ENCODE data around the gene SYK.

SYK gene

DNA sequence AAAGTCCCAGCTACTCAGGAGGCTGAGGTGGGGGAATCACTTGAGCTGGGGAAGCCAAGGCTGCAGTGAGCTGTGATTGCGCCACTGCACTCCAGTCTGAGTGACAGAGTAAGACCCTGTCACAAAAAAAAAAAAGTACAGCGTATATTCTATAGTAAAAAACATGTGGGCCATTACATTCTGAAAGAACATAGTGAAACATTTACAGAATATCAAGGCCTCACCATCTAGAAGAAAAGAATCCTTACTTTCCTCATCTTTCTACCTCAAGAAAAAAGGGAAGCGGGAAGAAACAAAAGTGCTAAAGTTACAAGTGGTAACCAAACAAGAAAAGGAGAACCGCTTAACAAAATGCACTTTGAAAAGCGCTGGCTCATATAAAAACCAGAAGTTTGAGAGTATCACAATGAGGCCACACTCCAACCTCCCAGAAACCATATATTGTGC is 5.7 kb upstream of the SYK start:
- H3K9ac ChIP-seq (ENCODE audit: low read depth, low read length) = no peak overlapping the region
- 0 out of 2 replicates have a peak, but pooled peaks cover 4% of the 10 kb centered on the region for H3K9me3 ChIP-seq (ENCODE audit: control insufficient read depth, insufficient read depth, low read length)
- H3K27ac ChIP-seq (ENCODE audit: low read depth, low read length) = no peak overlapping the region
- no peaks in the 10 kb centered on the region for H3K36me3 ChIP-seq (ENCODE audit: control insufficient read depth, insufficient read depth, low read length)
- peaks cover 11% of the 10 kb centered on the region for H3K27me3 ChIP-seq (ENCODE audit: control insufficient read depth, insufficient read depth, low read length)
- 0 out of 2 replicates have a peak, but pooled peaks cover 2% of the 10 kb centered on the region for H3K4me1 ChIP-seq (ENCODE audit: control insufficient read depth, insufficient read depth, low read length)
- H3K4me3 ChIP-seq (ENCODE audit: low read depth, low read length) = no peak overlapping the region

DNA sequence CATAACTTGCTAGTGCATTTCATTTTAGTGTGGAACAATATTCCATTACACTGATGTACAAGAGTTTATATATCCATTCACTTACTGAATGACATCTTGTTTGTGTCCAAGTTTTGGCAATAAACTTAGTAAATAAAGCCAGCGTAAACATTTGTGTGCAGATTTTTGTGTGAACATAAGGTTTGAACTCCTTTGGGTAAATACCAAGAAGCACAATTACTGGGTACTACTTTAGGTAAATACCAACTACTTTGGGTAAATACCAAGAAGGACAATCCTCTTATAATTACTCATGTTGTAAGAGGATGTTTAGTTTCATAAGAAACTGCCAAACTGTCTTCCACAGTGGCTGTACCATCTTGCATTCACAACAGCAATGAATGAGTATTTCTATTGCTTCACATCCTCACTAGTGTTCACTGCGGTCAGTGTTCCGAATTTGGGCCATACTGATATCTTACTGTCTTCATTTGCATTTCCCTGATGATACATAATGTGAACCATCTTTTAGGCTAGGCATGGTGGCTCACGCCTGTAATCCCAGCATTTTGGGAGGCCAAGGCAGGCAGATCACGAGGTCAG is 2.3 kb upstream of the SYK start:
- H3K27ac ChIP-seq (ENCODE audit: low read depth, low read length) = no peak overlapping the region
- H3K9ac ChIP-seq (ENCODE audit: low read depth, low read length) = no peak overlapping the region
- H3K9me3 ChIP-seq (ENCODE audit: control insufficient read depth, insufficient read depth, low read length) = no peaks in the 10 kb centered on the region
- H3K4me1 ChIP-seq (ENCODE audit: control insufficient read depth, insufficient read depth, low read length) = peaks cover 10% of the 10 kb centered on the region; the same call in 1 of the 2 replicates
- peaks cover 42% of the 10 kb centered on the region for H3K27me3 ChIP-seq (ENCODE audit: control insufficient read depth, insufficient read depth, low read length)
- no peaks in the 10 kb centered on the region for H3K36me3 ChIP-seq (ENCODE audit: control insufficient read depth, insufficient read depth, low read length)
- H3K4me3 ChIP-seq (ENCODE audit: low read depth, low read length) = no peak overlapping the region

DNA sequence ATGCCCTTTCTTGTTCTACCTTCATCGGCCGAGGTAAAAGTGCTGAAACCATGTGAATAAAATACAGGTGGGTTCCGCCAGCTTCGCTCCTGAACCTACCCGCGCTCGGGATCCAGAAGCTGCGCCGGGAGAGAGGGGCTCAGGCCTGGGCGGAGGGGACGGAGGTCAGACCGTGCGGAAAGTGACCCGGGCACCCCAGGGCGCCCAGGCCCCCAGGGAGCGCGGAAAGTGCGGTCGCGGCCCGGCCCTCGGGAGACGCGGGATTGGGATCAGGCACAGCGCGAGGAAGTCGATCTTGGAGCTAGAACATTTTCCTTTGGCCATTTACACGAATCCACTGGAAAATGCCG is 329 bp downstream of the SYK start:
- Histone ChIP-seq H3K9me3 (ENCODE audit: control insufficient read depth, insufficient read depth, low read length) (no peaks in the 10 kb centered on the region), H3K27me3 (ENCODE audit: control insufficient read depth, insufficient read depth, low read length) (peaks cover 42% of the 10 kb centered on the region), H3K4me3 (ENCODE audit: low read depth, low read length) (peak overlapping the region; percentile 73), H3K4me1 (ENCODE audit: control insufficient read depth, insufficient read depth, low read length) (peaks cover 10% of the 10 kb centered on the region; the same call in 1 of the 2 replicates), H3K9ac (ENCODE audit: low read depth, low read length) (peak overlapping the region; percentile 43; the same call in 1 of the 2 replicates), H3K36me3 (ENCODE audit: control insufficient read depth, insufficient read depth, low read length) (no peaks in the 10 kb centered on the region), H3K27ac (ENCODE audit: low read depth, low read length) (no peak overlapping the region)

DNA sequence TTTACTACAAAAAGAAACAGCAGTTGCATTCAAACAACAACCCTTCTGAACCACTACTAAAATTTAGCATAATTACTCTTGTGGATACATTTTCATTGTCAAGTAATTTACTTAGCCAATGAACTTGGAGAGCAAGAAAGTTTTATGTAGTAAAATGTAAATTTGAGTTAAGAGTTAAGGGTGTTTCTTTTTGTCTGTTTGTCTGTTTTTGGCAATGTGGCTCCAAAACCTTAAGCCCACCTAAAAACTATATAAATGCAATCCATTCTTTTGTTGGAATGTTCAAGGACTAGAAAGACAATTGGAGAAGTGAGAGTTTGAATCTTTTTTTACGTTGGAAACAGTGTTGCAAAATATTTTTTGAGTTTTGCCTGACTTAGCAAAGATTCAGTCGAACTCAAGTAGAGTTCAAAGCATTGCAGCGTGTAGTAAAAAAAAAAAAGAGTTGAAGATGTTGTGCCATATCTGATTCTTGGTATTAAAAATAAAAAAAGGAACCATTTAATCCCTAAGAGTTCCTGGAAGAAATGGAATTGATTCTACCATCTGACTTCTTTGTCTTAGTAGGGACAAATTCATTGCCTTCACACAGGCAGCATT is 867 bp downstream of the SYK start:
- Histone ChIP-seq H3K27me3 (ENCODE audit: control insufficient read depth, insufficient read depth, low read length) (peaks cover 42% of the 10 kb centered on the region), H3K36me3 (ENCODE audit: control insufficient read depth, insufficient read depth, low read length) (no peaks in the 10 kb centered on the region), H3K27ac (ENCODE audit: low read depth, low read length) (no peak overlapping the region), H3K9ac (ENCODE audit: low read depth, low read length) (no peak overlapping the region), H3K4me1 (ENCODE audit: control insufficient read depth, insufficient read depth, low read length) (peaks cover 10% of the 10 kb centered on the region; the same call in 1 of the 2 replicates), H3K9me3 (ENCODE audit: control insufficient read depth, insufficient read depth, low read length) (no peaks in the 10 kb centered on the region), H3K4me3 (ENCODE audit: low read depth, low read length) (peak overlapping the region; percentile 73)

DNA sequence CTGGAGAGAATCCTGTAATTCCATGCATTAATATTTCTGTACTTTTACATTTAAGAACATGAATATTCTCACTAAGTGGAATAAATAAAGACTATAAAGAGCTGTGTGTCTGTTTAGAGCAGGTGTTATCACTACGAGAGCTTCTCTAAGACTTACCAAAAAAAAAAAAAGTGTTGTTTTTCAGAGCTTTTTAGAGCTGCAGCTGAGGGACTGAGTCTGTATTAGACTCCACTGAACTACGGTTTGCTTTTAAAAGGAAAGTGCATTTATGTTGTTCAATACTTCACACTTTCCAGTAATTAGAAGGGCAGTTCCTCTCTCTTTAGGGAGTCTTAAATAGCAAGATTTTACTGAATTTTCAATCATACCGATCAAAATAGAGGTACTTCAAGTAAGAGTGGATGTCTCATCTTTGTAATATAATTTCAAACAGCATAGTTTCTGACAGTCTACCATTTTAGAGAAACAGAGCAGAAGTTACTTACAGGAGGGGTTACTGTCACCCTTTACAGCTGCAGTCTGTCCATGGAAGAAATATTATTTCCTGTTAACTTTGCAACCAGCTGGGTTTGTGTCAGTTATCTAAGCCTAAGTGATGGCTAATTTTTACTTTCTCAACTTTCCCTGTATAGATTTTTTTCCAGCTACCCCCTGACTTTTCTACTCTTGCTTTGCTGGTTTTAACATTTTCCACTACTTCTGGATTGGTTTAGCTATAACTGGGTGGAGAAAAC is 2.4 kb downstream of the SYK start:
- no peak overlapping the region for H3K27ac ChIP-seq (ENCODE audit: low read depth, low read length)
- H3K27me3 ChIP-seq (ENCODE audit: control insufficient read depth, insufficient read depth, low read length) = peaks cover 42% of the 10 kb centered on the region
- H3K36me3 ChIP-seq (ENCODE audit: control insufficient read depth, insufficient read depth, low read length) = no peaks in the 10 kb centered on the region
- no peak overlapping the region for H3K4me3 ChIP-seq (ENCODE audit: low read depth, low read length)
- peaks cover 10% of the 10 kb centered on the region; the same call in 1 of the 2 replicates for H3K4me1 ChIP-seq (ENCODE audit: control insufficient read depth, insufficient read depth, low read length)
- H3K9ac ChIP-seq (ENCODE audit: low read depth, low read length) = no peak overlapping the region
- no peaks in the 10 kb centered on the region for H3K9me3 ChIP-seq (ENCODE audit: control insufficient read depth, insufficient read depth, low read length)

DNA sequence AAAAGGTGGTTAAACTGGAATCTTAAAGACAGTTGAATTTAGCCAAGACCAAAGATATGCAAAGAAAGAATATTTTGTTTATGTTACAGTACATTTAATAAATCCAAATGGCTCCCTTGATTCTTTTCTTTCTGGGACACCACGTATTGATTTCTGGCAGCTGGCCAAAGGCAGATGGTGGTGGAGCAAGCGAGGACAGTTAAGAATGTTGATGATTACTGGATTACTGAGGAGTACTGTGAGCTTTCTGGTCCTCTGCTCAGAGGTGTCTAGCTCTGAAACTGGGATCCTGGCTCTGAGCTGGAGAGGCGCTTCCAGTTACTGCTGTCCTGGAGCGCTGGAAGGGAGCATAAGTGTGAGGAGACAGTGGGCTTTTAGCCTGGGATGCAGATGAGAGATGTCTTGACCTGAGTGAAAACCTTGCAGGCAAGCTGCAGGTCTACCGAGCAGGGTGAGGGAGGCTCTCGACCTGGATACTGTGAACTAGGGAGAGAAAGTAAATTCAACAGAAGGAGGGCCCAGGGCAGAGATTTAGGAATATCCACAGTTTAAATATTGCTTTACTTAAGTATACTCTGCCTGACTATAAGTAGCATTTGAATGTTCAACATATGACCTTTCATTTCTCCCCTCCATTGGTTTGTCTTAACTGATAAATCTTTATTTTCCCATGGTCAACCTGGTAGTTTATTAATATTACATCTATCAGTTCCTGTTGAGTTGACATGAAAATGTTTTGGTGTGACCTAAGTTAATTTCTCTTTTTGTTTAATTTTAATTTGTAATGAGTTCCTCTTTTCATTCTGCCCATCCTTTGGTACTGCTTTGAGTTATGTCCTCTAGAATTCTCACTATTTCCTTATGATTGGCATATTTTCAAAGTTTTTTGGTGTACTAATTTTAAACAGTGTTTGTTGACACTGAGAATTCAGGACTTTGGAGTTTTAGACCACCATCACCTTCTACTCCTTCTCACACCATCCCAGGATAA is 3.7 kb downstream of the SYK start:
- Histone ChIP-seq H3K9ac (ENCODE audit: low read depth, low read length) (no peak overlapping the region), H3K27me3 (ENCODE audit: control insufficient read depth, insufficient read depth, low read length) (peaks cover 37% of the 10 kb centered on the region), H3K9me3 (ENCODE audit: control insufficient read depth, insufficient read depth, low read length) (no peaks in the 10 kb centered on the region), H3K36me3 (ENCODE audit: control insufficient read depth, insufficient read depth, low read length) (no peaks in the 10 kb centered on the region), H3K27ac (ENCODE audit: low read depth, low read length) (no peak overlapping the region), H3K4me1 (ENCODE audit: control insufficient read depth, insufficient read depth, low read length) (peaks cover 10% of the 10 kb centered on the region; the same call in 1 of the 2 replicates), H3K4me3 (ENCODE audit: low read depth, low read length) (no peak overlapping the region)

DNA sequence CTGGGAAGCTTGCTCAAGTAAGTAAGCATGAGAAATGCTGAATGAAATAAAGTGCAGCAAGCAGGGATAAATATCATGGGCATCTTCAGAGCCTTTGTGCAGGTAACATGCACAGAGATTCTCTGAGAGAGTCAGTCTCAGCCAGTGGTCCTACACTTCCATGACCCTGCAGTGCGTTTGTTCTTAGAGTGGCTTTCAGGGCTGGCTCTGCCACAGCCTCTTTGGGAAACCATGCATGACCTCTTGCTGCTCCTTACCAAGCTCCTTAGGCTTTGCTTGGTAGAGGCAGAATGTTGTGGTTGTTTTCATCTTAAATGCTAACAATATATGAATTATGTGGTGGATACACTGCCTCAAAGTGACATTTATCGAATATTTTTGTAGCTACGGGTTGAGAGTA is 5.4 kb downstream of the SYK start:
- Histone ChIP-seq H3K27me3 (ENCODE audit: control insufficient read depth, insufficient read depth, low read length) (peaks cover 20% of the 10 kb centered on the region), H3K9ac (ENCODE audit: low read depth, low read length) (no peak overlapping the region), H3K4me3 (ENCODE audit: low read depth, low read length) (no peak overlapping the region), H3K27ac (ENCODE audit: low read depth, low read length) (no peak overlapping the region), H3K4me1 (ENCODE audit: control insufficient read depth, insufficient read depth, low read length) (peaks cover 6% of the 10 kb centered on the region; the same call in 1 of the 2 replicates), H3K36me3 (ENCODE audit: control insufficient read depth, insufficient read depth, low read length) (no peaks in the 10 kb centered on the region), H3K9me3 (ENCODE audit: control insufficient read depth, insufficient read depth, low read length) (no peaks in the 10 kb centered on the region)

DNA sequence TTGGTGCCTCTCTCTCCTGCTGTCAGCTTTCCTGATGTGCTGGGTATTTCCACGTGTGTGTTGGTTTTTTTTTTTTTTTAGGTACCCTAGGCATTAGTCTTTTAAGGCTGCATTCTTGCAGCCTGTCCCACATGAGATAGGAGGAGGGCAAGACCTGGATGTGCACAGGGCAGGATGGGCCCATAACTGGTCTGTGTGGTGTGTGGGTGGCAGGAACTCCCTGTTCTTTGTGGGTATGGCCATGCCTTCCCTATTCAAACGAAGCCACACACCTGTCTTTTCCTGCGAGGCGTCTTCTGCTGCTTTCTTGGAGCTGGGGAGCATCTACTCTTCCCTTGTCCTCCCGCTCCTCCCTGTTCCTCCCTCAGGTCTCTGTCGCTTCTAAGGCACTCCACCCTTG is 6.8 kb downstream of the SYK start:
- no peak overlapping the region for H3K9ac ChIP-seq (ENCODE audit: low read depth, low read length)
- H3K4me3 ChIP-seq (ENCODE audit: low read depth, low read length) = no peak overlapping the region
- no peaks in the 10 kb centered on the region for H3K4me1 ChIP-seq (ENCODE audit: control insufficient read depth, insufficient read depth, low read length)
- H3K27me3 ChIP-seq (ENCODE audit: control insufficient read depth, insufficient read depth, low read length) = peaks cover 6% of the 10 kb centered on the region; the same call in 1 of the 2 replicates
- no peak overlapping the region for H3K27ac ChIP-seq (ENCODE audit: low read depth, low read length)
- H3K9me3 ChIP-seq (ENCODE audit: control insufficient read depth, insufficient read depth, low read length) = no peaks in the 10 kb centered on the region
- H3K36me3 ChIP-seq (ENCODE audit: control insufficient read depth, insufficient read depth, low read length) = no peaks in the 10 kb centered on the region

DNA sequence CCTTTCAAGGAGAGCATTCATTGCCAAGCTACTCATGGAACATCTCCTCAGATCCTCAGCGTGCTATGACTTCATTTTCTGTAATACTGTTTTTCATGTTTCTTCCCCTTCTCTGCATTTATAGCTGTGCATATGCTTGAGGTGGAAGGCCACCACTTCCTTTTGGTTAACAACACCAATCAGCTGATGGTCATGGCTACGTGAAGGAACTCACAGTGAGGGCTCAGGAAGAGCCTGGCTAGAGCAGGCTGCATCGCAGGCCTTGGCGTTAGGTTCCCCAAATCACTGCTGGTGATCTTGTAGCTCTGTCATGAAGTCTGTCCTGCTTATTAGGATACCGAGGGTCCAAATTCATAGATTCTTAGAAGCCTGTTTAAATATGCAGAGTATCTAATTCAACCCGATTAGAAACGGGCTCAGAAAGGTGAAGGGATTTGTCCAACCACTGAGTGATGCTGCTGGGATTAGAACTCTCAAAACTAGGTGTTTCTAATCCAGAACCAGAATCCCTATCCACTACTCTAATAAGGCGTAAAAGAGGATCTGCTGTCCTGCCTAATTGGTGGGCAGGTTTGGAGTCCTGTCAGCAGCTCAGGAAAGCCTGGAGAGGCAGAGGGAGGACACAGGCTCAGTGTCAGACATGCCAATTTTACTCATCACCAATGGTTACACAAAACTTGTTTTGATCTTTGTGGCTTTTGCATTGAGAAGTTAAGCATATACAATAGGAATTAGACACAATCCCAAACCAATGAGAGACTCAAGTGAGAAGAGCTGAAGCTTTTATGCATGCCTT is 7.5 kb downstream of the SYK start:
- H3K27me3 ChIP-seq (ENCODE audit: control insufficient read depth, insufficient read depth, low read length) = peaks cover 9% of the 10 kb centered on the region; the same call in 1 of the 2 replicates
- no peak overlapping the region for H3K4me3 ChIP-seq (ENCODE audit: low read depth, low read length)
- H3K4me1 ChIP-seq (ENCODE audit: control insufficient read depth, insufficient read depth, low read length) = no peaks in the 10 kb centered on the region
- no peak overlapping the region for H3K27ac ChIP-seq (ENCODE audit: low read depth, low read length)
- no peaks in the 10 kb centered on the region for H3K9me3 ChIP-seq (ENCODE audit: control insufficient read depth, insufficient read depth, low read length)
- H3K9ac ChIP-seq (ENCODE audit: low read depth, low read length) = no peak overlapping the region
- no peaks in the 10 kb centered on the region for H3K36me3 ChIP-seq (ENCODE audit: control insufficient read depth, insufficient read depth, low read length)

DNA sequence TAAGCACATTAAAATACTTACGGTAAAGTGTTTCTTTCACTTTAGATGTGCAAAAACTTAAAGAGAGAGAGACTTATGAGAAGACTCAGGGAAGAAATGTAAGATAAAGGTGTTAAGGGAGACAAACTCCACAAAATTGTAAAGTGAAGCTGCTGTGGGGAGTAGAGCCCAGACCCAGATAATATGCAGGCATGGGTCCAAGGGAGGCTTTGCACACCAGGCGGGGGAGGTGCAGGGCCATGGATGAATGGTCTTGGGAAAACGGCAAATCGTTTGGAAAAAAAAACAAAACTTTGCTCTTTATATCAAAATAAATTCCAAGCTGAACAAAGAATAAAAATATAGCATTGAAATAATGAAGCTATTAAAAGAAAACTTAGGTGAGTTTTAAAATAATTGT is 9.1 kb downstream of the SYK start:
- Histone ChIP-seq H3K27ac (ENCODE audit: low read depth, low read length) (no peak overlapping the region), H3K27me3 (ENCODE audit: control insufficient read depth, insufficient read depth, low read length) (peaks cover 24% of the 10 kb centered on the region), H3K4me1 (ENCODE audit: control insufficient read depth, insufficient read depth, low read length) (0 out of 2 replicates have a peak, but pooled peaks cover 9% of the 10 kb centered on the region), H3K9ac (ENCODE audit: low read depth, low read length) (no peak overlapping the region), H3K4me3 (ENCODE audit: low read depth, low read length) (no peak overlapping the region), H3K36me3 (ENCODE audit: control insufficient read depth, insufficient read depth, low read length) (no peaks in the 10 kb centered on the region), H3K9me3 (ENCODE audit: control insufficient read depth, insufficient read depth, low read length) (no peaks in the 10 kb centered on the region)
